GM10847 (cell line): ENCODE results near the gene GRK3.

Experiments used
- POLR2A ChIP-seq: IDR thresholded peaks from 2 replicates; pipeline ENCODE4 v1.6.1; 2011; ENCODE audit not compliant: insufficient read length; ENCODE audit errors: extremely low read depth

Gene GRK3

GRCh38 chr22:25643232-25644000 lies 78.9 kb downstream of the GRK3 start:
- TF ChIP-seq POLR2A, result no peak

DNA sequence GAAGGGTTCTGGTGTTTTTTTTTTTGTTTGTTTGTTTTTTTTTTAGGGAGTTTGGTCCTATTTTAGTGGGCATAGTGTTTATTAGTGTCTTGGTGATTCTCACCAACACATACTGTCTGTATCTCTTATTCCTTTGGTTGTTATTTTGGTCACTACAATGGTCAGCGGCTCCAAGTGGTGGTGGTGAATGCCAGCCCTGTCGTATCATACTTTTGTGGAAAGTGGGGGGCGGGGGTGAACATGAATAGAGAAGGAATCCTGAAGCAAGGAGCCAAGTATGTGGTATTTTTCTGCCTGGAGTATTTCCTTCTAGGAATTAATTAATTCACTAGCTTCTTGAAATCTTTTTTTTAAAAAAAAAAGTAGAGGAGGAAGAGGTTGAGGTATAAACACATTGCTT lies 79.6 kb downstream of the GRK3 start:
- no peak for TF ChIP-seq POLR2A

DNA sequence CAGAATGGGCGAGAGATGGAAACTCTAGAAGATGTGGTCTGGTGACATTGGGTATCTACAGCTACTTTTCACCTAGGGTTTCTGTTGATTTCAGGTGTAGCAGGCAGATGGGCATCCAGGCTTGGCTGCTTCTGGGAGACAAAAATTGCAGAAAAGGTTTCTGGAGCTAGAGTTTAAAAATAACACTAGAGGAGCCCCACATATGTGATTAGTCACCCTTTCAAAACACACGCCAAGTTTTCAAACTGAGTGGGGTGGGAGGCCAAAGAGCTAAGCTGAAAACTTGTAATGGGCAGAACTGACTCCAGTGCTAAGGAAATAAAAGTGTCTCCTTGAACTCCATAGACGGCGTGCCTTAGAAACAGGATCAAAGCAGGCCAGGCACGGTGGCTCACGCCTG lies 80.8 kb downstream of the GRK3 start:
- no peak for TF ChIP-seq POLR2A

- no peak for TF ChIP-seq POLR2A
Measured at GRCh38 chr22:25645964-25646363, 81.5 kb downstream of the GRK3 start.

DNA sequence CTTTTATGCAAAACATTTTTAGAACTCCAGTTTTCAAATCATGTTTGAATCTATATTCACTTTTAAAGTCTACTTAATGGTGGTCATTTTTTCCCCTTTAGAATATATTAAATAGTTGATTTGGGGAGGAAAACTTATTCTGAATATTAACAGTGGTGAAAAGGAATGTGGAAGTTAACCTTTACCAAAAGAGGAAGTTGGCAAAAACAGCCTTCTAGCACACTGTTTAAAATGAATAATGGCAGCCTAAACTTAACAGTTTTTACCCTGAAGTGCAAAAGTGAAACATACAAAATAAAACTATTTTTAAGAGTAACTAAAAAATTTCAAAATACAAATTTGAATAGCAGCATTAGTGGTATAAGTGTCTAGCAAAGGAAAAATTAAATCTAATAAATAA lies 86.4 kb downstream of the GRK3 start:
- TF ChIP-seq POLR2A, result no peak

GRCh38 chr22:25651332-25652085 lies 87.0 kb downstream of the GRK3 start:
- TF ChIP-seq POLR2A, result no peak

DNA sequence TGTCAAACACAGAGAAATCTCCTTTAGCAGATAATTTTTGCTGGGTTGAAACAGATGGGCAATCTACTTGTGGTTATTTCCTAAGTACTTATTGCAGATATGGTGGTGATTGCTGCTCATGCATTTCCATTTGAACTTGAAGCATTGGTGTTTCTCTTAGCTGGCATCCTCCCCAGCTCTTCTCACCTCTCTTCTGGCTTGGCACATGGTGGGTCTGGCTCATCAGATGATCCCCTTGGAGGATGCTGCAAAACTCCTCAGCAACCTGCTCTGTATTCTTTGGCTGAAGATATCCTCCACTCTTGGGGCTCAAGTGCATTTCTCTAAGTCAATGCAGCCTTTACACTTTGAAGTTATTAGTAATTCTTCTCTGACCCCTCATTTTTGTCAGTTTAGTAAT lies 90.2 kb downstream of the GRK3 start:
- no peak for TF ChIP-seq POLR2A

- TF ChIP-seq POLR2A, result no peak
Measured at GRCh38 chr22:25655371-25655935, 91.0 kb downstream of the GRK3 start.

- TF ChIP-seq POLR2A, result no peak
Measured at GRCh38 chr22:25656724-25657123, 92.2 kb downstream of the GRK3 start.

DNA sequence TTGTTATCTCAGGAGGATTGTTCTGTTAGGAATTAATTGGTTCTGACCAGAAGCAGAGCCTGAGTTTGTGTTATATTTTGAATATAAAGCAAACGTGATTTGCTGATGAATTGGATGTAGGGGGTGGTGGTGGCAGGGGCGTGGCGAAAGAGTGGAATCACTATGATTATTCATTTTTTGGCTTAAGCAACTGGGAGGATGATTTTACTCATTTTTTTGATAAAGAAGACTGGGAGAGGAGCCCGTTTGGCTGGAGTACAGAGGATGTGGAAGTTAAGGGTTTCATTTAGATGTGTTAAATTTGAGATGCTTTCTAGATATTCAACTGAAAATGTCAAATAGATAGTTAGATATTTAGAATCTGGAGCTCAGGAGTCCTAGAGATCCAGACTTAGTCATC lies 94.2 kb downstream of the GRK3 start:
- no peak for TF ChIP-seq POLR2A

DNA sequence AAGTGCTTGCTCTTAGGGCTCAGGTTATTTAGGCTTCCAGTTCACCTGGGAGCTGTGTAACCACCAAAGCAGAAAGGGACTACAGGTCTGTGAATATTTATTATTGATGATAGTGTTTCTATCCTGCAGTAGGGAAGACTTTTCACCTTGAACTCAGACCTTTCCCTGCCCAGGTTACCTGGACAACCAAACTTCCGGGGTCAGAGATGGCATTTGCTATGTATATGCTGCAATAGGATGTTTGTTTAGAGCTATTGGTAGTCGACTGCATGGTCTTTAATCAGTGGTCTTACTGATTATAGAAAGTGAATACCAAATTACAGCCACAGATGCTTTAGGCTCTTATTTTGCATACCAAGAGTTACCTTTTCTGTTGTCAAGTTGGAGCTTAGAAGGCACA lies 94.9 kb downstream of the GRK3 start:
- TF ChIP-seq POLR2A, result no peak

- TF ChIP-seq POLR2A, result no peak
Measured at GRCh38 chr22:25660336-25660735, 95.9 kb downstream of the GRK3 start.

- no peak for TF ChIP-seq POLR2A
Measured at GRCh38 chr22:25661073-25661472, 96.6 kb downstream of the GRK3 start.

DNA sequence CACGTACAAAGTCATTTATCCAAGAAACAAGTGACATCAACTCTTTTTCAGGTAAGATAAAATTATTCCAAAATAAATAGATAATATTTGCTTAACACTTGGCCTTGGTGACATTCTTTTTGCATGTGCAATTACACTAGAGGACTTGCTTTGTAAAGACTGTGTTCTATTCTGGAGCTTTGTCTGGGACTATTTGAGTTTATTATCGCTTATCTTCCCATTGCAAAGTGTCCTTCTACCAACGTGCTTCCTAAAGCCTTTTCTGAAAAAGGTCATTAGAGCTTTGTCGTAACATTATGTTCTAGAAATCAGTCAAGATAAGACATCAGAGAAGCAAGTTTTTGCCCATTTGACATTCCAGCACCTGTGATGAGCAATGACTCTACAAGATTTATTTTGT lies 99.2 kb downstream of the GRK3 start:
- TF ChIP-seq POLR2A, result no peak

DNA sequence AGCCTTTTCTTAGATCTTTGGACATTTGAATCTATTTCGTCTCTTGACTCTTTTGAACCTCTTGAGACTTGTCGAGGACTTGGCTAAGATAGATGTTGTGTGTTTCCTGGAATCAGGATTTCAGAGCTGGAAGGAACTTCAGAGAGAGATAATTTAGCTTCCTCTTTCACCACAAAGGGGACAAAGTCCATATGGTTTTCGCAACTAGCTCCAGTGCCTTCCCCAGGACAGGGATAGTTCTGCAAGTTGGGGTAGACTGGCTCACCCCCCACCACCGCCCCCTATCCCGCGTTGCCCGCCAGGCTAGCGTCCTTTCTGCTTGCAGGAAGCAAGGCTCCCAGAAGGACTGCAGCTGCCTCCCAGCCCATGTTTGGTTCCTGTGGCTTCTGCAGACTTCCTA lies 101.8 kb downstream of the GRK3 start:
- TF ChIP-seq POLR2A, result no peak

DNA sequence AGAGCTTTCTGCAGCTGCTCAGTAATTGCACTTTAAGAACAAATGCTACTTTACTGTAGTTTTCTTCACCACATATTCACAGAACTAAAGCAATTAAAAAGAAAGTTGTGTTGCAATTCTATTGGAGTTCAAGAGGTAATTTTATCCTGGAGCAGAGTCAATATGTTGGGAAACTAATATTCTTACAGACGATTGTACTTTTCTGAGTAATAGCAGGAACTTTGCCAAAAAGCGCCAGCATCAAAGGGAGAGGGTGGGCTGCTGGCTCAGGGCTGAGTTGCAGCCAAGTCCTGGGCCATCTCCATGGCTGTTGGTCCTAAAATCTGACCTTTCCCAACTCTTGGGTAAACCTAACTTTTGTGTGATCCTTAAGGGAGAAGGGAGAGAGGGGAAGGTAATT lies 104.0 kb downstream of the GRK3 start:
- TF ChIP-seq POLR2A, result no peak
